ENCODE results near the gene UACA. TPM values are rescaled to one million over a fixed set of nuclear protein-coding genes. Genes with fewer than 3 reads are reported as not detected.

The UACA gene
- total and polyA plus RNA-seq, 2 of the 8 experiments (the other 6 are each of a cell fraction or from before 2014, with no cell fraction given): 28.6 to 38.9 TPM

Other genes with a start within 250 kb of the UACA start
- gene LARP6, start 90.6 kb upstream of the UACA start, total RNA-seq (2021; fragmentation: NEBNext Ultra II Directional; extraction: Animal tissue kit (Norgen Biotek cat#: 25700)): 20.2 and 21.0 TPM in 2 replicates
- gene LARP6, start 90.6 kb upstream of the UACA start, polyA plus RNA-seq (2011; rRNA removed): 23.9 and 24.7 TPM in 2 replicates
- 3.4 and 4.5 TPM in 2 replicates for gene THAP10, start 128.9 kb upstream of the UACA start, total RNA-seq (2021; fragmentation: NEBNext Ultra II Directional; extraction: Animal tissue kit (Norgen Biotek cat#: 25700))
- gene THAP10, start 128.9 kb upstream of the UACA start, polyA plus RNA-seq (2011; rRNA removed): 2.8 and 3.2 TPM in 2 replicates
- 9.3 and 10.4 TPM in 2 replicates for gene LRRC49, start 129.3 kb upstream of the UACA start, total RNA-seq (2021; fragmentation: NEBNext Ultra II Directional; extraction: Animal tissue kit (Norgen Biotek cat#: 25700))
- gene LRRC49, start 129.3 kb upstream of the UACA start, polyA plus RNA-seq (2011; rRNA removed): 5.0 TPM in 2 replicates